GM23248 (cell line): Measurements from ENCODE around the gene HOPX.

ENCODE experiments used
- EZH2 ChIP-seq: fragments of 200-600 bp; sonication (generic); IDR thresholded peaks from 2 replicates; pipeline ENCODE4 v1.6.1; 2018; ENCODE audit warnings: antibody characterized with exemption, mild to moderate bottlenecking; ENCODE audit not compliant: insufficient read depth, poor library complexity, severe bottlenecking
- EZH2phosphoT487 ChIP-seq: fragments of 200-600 bp; sonication (generic); IDR thresholded peaks from 2 replicates; pipeline ENCODE4 v1.6.1; 2018; ENCODE audit warnings: antibody characterized with exemption, moderate library complexity, mild to moderate bottlenecking, low read depth; ENCODE audit not compliant: insufficient read depth

DNA sequence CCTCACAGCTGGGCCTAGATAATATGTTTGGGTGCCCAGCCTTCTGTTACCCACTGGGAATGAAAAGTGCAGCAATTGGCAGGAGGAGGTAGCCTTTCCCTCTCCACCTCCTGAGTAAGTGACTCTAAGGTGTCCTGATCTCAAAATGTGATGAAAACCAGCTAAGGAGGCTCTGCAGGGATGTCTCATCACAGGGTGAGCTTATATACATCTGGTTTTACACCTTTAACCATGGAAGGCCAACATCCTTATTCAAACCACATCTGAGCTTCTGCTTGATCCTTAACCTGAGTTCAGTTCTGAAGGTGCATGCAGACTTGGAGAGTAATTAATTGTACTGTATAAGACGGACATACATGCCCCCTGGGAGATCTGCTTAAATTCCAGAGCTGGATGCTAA is 53.7 kb downstream of the HOPX start:
- TF ChIP-seq EZH2 = no peak
- TF ChIP-seq EZH2phosphoT487 = no peak
